Subcutaneous abdominal adipose tissue (tissue), 5 donors: ENCODE data around the gene CCSER1.

ENCODE experiments used
- H3K27ac ChIP-seq: one replicate; pipeline ENCODE4 v1.7.0; 2013; ENCODE audit warnings: low read depth, mild to moderate bottlenecking, inconsistent platforms, low read length, moderate library complexity
- H3K27me3 ChIP-seq, 5 donors: one replicate each; pipeline ENCODE4 v1.7.0; 2013; ENCODE audit warnings: low read length in 5 of 5, inconsistent platforms in 1 of 5; ENCODE audit not compliant: control insufficient read depth in 5 of 5, insufficient read depth in 4 of 5
- H3K36me3 ChIP-seq, 5 donors: one replicate each; pipeline ENCODE4 v1.7.0; 2013; ENCODE audit warnings: low read length in 5 of 5; ENCODE audit not compliant: control insufficient read depth in 5 of 5, insufficient read depth in 5 of 5
- H3K4me1 ChIP-seq, 5 donors: one replicate each; pipeline ENCODE4 v1.7.0; 2013; ENCODE audit warnings: low read length in 5 of 5, mild to moderate bottlenecking in 3 of 5, moderate library complexity in 1 of 5; ENCODE audit not compliant: control insufficient read depth in 5 of 5, insufficient read depth in 5 of 5
- H3K4me3 ChIP-seq, 5 donors: one replicate each; pipeline ENCODE4 v1.7.0; 2013; ENCODE audit warnings: low read length in 5 of 5, low read depth in 1 of 5
- H3K9ac ChIP-seq, 5 donors: one replicate each; pipeline ENCODE4 v1.7.0; 2013; ENCODE audit warnings: low read length in 5 of 5, mild to moderate bottlenecking in 4 of 5, moderate library complexity in 3 of 5
- H3K9me3 ChIP-seq, 5 donors: one replicate each; pipeline ENCODE4 v1.7.0; 2013; ENCODE audit warnings: low read length in 5 of 5; ENCODE audit not compliant: control insufficient read depth in 5 of 5
- donor health status: healthy.
- donor health status: healthy.
- donor health status: healthy.
- donor health status: healthy.
- donor health status: healthy.

The CCSER1 gene

DNA sequence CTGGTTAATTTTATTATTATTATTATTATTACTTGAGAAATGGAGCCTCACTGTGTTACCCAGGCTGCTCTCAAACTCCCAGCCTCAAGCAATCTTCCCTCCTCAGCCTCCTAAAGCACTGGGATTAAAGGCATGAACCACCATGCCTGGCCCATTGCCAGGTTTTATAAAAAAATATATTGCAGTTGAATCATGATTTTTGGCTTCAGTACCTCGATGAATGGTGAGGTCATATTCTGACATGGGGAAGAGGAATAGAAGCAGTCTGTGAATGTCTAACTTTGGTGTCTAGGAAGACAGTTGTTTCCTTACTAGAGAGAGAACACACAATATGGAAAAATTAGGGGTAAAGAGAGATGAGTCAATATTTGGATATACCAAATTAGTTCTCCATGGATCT is 32.0 kb downstream of the CCSER1 start:
- H3K9ac ChIP-seq: no peak overlapping the region
- H3K4me3 ChIP-seq: no peak overlapping the region
- no peak overlapping the region for H3K27ac ChIP-seq
- no peaks in the 10 kb centered on the region for H3K27me3 ChIP-seq
- no peaks in the 10 kb centered on the region for H3K36me3 ChIP-seq
- H3K9me3 ChIP-seq: no peaks in the 10 kb centered on the region
- no peaks in the 10 kb centered on the region for H3K4me1 ChIP-seq

GRCh38 chr4:90160044-90160443 is 32.9 kb downstream of the CCSER1 start:
- no peaks in the 10 kb centered on the region for H3K27me3 ChIP-seq
- no peaks in the 10 kb centered on the region for H3K9me3 ChIP-seq
- H3K4me3 ChIP-seq: no peak overlapping the region
- no peak overlapping the region for H3K9ac ChIP-seq
- H3K36me3 ChIP-seq: no peaks in the 10 kb centered on the region
- H3K27ac ChIP-seq: no peak overlapping the region
- no peaks in the 10 kb centered on the region for H3K4me1 ChIP-seq

GRCh38 chr4:90162566-90162965 is 35.4 kb downstream of the CCSER1 start:
- H3K27ac ChIP-seq: no peak overlapping the region
- no peaks in the 10 kb centered on the region for H3K36me3 ChIP-seq
- H3K4me1 ChIP-seq: no peaks in the 10 kb centered on the region
- H3K9me3 ChIP-seq: no peaks in the 10 kb centered on the region
- H3K9ac ChIP-seq: no peak overlapping the region
- H3K27me3 ChIP-seq: no peaks in the 10 kb centered on the region
- H3K4me3 ChIP-seq: no peak overlapping the region

DNA sequence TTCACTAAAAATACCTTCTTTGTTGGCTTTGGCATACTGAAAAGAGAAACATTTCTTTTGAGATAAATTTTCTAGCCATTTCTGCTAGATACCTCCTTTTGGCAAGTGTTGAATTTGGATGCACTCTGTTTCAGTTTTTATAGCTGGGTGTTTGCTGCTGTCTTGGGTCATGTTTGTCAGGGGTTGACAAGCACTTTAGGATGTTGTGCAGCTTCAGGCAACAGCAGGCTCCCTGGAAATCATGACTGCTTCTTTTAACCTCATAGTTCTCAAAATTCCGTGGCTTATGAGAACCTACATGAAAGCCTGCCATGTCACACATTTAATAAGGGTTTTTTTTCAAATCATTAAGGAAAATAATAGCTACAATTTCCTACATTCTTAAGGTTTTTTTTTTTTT is 36.7 kb downstream of the CCSER1 start:
- Histone ChIP-seq H3K4me1 (no peaks in the 10 kb centered on the region), H3K9me3 (no peaks in the 10 kb centered on the region), H3K27ac (no peak overlapping the region), H3K36me3 (no peaks in the 10 kb centered on the region), H3K4me3 (no peak overlapping the region), H3K27me3 (no peaks in the 10 kb centered on the region), H3K9ac (no peak overlapping the region)

GRCh38 chr4:90165883-90166282 is 38.7 kb downstream of the CCSER1 start:
- Histone ChIP-seq H3K27me3 (no peaks in the 10 kb centered on the region), H3K27ac (no peak overlapping the region), H3K36me3 (no peaks in the 10 kb centered on the region), H3K4me3 (no peak overlapping the region), H3K4me1 (no peaks in the 10 kb centered on the region), H3K9ac (no peak overlapping the region), H3K9me3 (no peaks in the 10 kb centered on the region)

GRCh38 chr4:90171491-90171890 is 44.3 kb downstream of the CCSER1 start:
- H3K4me3 ChIP-seq: no peak overlapping the region
- H3K27ac ChIP-seq: no peak overlapping the region
- H3K27me3 ChIP-seq: no peaks in the 10 kb centered on the region
- H3K36me3 ChIP-seq: no peaks in the 10 kb centered on the region
- no peaks in the 10 kb centered on the region for H3K4me1 ChIP-seq
- H3K9ac ChIP-seq: no peak overlapping the region
- no peaks in the 10 kb centered on the region for H3K9me3 ChIP-seq

DNA sequence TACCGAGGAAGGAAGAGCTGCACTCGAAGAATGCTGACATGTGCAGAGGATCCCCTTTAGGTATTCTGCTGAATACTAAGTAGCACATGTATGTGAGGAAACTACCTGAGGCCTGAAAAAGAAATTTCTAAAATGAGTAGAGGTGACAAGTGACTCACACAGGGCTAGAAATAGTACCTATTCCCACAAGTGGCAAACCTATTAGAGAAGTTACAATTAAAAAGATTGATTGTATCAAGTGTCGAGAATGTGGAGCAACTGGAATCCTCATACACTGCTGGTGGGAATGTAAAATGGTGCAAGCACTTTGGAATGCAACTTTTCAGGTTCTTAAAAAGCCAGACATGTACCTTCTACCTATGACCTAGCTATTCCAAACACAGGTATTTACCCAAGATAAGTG is 47.4 kb downstream of the CCSER1 start:
- H3K27me3 ChIP-seq: no peaks in the 10 kb centered on the region
- no peaks in the 10 kb centered on the region for H3K9me3 ChIP-seq
- H3K36me3 ChIP-seq: no peaks in the 10 kb centered on the region
- no peak overlapping the region for H3K9ac ChIP-seq
- no peak overlapping the region for H3K4me3 ChIP-seq
- no peak overlapping the region for H3K27ac ChIP-seq
- no peaks in the 10 kb centered on the region for H3K4me1 ChIP-seq

- Histone ChIP-seq H3K4me3 (no peak overlapping the region), H3K9ac (no peak overlapping the region), H3K4me1 (no peaks in the 10 kb centered on the region), H3K36me3 (no peaks in the 10 kb centered on the region), H3K9me3 (no peaks in the 10 kb centered on the region), H3K27me3 (no peaks in the 10 kb centered on the region), H3K27ac (no peak overlapping the region)
Observed at GRCh38 chr4:90181644-90182043, 54.5 kb downstream of the CCSER1 start.

- H3K4me1 ChIP-seq: no peaks in the 10 kb centered on the region
- H3K9ac ChIP-seq: no peak overlapping the region
- H3K9me3 ChIP-seq: no peaks in the 10 kb centered on the region
- H3K27ac ChIP-seq: no peak overlapping the region
- H3K4me3 ChIP-seq: no peak overlapping the region
- no peaks in the 10 kb centered on the region for H3K27me3 ChIP-seq
- no peaks in the 10 kb centered on the region for H3K36me3 ChIP-seq
Observed at GRCh38 chr4:90183254-90183653, 56.1 kb downstream of the CCSER1 start.

DNA sequence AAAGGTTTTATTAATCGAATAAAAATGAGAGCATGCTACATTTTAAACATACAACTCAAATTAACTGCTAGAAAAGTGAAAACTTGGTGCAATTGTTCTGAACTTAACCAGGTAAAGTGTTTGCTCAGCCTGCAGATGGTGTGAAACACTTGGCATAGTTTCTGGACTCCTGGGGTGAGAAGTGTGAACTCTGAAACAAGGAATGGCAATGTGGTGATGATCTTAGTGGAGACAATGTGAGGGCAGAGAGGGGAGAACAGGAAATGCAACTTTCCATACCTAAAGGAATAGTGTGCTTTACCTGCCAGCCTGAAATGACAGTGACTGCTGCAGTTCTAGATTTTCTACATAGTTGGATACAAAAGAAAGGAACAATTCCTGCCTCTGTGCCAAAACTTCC is 57.4 kb downstream of the CCSER1 start:
- Histone ChIP-seq H3K27ac (no peak overlapping the region), H3K9ac (no peak overlapping the region), H3K36me3 (no peaks in the 10 kb centered on the region), H3K27me3 (no peaks in the 10 kb centered on the region), H3K4me1 (no peaks in the 10 kb centered on the region), H3K4me3 (no peak overlapping the region), H3K9me3 (no peaks in the 10 kb centered on the region)

DNA sequence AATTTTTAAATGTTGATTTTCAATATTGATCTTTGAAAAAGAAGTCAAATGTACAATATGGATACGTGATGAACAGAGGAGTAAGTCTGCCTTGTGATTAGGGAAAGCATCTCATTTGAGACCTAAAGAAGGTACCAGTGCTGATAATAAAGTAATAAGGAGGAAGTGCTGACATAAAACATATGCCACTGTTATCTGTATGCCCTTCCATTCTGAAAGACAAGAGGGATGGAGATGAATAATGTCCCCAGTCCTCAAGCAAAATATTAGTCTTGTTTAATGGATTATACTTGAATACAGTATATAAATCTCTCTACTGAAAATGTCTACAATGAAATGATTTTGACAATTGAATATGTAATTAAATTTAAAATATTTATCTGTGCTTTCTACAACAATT is 58.2 kb downstream of the CCSER1 start:
- Histone ChIP-seq H3K9me3 (no peaks in the 10 kb centered on the region), H3K4me3 (no peak overlapping the region), H3K36me3 (no peaks in the 10 kb centered on the region), H3K9ac (no peak overlapping the region), H3K27ac (no peak overlapping the region), H3K27me3 (no peaks in the 10 kb centered on the region), H3K4me1 (no peaks in the 10 kb centered on the region)
